ENCODE results near the gene IRX3. TPM values are rescaled to one million over a fixed set of nuclear protein-coding genes. Genes with fewer than 3 reads are reported as not detected.

Gene IRX3
- total RNA-seq, 1 experiment from 2014 or later: 7.2 TPM

DNA sequence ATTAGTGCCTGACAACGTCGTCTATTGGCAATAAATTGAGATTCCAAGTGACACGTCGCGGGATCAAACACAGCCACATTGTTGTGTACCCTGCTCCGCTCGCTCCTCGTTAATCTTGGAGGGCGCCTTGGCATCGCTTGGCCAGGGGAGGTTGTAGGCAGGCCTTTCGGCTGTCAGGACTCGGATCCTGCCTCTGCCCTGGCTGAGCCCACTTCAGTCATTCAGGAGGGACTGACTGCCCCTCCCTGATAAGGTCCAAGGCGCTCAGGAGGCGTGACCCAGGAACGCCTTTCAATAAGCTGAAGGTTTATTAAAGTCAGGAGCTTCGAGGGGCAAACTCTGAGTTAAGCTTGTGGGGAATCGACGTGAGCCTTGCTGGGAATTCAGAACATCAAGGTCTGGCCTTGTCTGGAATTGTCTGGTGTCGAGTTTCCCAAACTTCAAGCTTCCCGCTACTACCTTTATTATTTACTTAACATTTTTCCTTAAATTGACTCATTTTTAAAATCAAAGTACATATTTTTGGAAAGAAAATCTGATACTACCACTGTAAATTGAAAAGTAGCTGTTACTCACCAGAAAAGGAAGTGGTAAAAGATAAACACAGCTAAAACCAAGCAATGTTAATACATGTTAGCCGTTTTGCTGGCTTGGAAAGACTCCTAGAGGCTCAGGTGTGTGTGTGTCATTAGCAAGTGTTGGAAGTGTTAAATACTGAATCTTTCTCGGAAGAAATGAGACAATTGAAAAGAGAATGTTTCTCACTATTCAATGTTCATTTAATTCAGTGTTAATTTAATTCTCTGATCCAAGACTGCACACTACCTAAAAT is 5.3 kb upstream of the IRX3 start:
- DNase-seq (ENCODE audit: low read depth): peak; percentile 31

DNA sequence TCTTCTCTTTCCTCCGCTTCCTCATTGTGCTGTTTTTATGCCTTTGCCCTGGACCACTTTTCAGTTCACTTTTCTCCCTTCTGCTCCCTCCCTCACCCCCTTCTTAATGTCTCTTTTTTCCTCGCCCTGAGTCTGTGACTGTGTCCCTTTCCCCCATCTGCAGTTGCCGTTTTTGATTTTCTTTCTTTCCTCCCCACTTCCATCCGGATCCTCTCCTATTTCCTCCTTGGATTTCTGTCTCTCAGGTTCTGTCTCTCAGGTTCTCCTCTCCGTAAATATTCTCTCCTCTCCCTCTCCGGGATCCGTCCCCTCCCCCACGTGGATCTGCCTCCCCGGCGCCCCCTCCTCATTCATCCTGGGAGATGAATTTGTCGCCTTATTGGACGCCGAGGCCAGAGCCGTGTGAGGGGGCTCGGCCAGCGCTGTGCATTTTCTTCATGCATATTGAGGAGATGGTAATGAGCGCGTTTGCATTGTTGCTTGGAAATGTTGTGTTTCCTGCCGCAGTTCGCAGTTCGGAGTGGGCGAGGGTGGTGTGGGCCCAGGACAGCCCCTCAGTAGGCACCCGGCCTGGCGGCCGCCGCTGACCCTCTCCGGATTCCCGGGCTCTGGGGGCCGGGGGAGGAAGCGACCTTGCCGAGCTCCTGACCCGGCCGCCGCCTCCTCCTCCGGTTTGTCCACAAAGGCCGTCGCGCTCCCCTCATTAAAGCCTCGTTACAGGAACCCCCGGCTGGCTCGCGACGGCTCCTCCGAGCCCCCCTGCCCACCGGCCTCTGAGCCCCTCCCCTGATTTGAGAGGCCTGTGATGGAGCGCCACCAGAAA is 4.5 kb upstream of the IRX3 start:
- no peak for DNase-seq (ENCODE audit: low read depth)

DNA sequence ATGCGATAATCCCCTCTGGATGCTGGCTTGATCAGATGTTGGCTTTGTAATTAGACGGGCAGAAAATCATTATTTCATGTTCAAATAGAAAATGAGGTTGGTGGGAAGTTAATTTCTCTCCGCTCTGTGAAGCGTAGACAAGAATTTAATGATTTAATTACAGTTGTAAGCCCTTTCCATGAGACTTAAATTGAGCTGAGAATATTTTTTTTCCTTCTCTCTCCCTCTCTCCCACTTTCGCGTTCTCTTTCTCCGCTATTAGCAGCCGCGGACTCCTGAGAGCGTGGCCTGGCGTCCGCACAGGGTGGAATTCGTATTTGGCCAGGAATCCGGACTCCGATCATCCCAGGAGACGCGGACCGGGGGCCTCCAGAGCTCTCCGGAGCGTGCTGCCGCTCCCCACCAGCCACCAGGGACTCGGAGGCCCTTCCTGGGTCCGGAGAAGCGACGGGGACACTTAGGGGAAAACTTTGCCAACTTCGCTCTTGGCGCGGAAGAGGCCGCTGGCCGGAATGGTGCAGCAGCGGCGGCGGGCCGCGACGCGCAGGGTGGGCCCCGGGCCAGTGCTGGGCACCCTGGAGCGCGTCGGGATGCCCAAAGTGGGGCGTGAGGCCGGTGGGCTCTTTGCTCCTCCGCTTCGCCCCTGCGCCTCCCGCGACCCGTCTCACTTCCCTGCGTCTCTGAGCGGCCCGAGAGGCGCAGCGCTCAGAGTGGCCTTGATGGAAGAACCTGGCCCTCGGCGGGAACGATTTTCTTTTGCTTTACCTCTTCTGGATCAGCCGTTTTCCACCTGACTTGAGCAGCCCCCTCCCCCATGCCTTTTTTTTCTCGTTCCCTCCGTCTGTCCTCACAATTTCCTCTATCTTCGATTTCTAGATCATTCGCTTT is 3.6 kb upstream of the IRX3 start:
- no peak for DNase-seq (ENCODE audit: low read depth)

DNA sequence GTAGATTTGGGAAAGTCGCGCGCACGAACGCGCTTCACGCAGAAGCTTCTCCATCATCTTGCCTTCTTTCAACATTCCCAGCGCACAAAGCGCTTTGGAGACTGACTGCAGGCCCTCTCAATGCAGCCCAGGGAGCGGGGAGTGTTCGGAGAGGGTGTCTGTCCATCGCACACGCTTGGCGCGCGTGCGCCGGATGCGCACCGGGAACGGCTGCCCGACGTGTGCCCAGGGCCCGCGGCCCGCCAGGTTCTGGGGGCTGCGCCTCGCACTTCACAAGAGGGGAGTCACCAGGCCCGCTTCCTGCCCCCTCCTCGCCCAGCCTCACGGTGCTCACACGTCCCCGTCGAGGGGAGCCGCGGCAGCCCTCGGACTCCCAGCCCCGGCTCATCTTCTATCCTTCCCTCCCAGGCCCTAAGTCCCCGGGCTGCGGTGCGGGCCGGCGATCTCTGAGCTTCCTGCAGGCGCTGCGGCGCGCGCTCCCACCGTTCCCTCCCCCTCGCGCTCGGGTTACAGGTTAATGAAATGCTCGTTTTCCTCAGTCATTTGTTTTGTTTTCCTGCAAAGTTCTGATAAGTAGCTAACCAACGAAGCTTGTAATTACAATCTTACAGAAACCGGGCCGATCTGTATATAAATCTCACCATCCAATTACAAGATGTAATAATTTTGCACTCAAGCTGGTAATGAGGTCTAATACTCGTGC is 2.8 kb upstream of the IRX3 start:
- DNase-seq (ENCODE audit: low read depth): no peak

DNA sequence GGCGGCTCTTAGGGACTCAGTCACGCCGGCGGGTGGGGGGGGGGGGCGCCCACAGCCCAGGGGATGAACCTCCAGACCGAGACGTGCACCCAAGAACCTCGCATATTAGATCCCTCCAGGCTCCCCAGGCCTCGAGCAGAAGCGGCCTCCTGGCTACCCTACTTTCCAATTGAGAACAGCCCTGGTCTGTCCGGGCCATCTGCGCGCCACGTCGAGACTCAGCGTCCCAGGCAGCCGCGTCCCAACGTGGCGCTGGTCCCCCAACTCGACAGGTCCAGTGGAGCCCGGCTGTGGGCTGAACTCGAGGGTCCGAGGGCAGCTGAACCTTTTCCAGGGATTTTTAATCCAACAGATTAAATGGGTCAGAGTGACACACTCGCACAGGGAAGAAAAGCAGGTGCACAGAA is 2.3 kb upstream of the IRX3 start:
- DNase-seq (ENCODE audit: low read depth): no peak

DNA sequence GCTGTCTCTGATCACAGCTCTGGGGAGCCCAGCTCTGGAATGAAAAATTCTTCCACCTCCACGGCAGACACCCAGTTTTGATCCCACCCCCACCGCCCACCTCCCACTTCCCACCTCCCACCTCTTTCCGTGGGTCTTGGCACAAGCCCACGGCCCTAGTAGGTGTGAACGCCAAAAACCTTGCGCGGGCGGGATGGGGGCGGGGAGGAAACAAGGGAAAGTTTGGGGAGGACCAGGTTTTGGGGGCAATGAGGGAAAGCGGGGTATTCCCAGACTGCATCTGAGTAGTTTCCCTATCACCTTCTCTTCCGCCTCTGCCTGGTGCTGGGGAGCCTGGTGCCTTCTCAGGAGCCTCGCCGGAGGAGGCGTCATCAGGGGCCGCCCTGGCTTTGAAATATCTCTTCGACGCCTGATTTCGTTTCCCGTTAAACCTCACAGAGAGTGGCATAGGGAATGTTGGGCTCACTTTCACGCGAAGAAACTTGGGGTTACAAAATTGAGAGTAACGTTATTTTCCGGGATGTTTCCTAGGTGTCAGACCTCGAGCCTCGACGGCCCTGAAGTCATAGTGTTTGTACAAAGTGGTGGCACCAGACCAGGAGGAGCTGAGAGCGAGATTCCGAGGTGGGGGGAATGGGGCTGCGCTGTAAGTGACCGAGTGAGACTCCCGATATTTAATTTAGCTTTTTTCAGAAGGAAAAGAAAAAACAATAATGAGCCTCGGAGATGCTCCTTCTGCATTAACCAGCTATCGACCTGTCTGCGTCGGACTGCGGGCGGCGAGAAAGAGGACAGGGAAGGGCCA is 1.6 kb upstream of the IRX3 start:
- DNase-seq (ENCODE audit: low read depth): no peak

DNA sequence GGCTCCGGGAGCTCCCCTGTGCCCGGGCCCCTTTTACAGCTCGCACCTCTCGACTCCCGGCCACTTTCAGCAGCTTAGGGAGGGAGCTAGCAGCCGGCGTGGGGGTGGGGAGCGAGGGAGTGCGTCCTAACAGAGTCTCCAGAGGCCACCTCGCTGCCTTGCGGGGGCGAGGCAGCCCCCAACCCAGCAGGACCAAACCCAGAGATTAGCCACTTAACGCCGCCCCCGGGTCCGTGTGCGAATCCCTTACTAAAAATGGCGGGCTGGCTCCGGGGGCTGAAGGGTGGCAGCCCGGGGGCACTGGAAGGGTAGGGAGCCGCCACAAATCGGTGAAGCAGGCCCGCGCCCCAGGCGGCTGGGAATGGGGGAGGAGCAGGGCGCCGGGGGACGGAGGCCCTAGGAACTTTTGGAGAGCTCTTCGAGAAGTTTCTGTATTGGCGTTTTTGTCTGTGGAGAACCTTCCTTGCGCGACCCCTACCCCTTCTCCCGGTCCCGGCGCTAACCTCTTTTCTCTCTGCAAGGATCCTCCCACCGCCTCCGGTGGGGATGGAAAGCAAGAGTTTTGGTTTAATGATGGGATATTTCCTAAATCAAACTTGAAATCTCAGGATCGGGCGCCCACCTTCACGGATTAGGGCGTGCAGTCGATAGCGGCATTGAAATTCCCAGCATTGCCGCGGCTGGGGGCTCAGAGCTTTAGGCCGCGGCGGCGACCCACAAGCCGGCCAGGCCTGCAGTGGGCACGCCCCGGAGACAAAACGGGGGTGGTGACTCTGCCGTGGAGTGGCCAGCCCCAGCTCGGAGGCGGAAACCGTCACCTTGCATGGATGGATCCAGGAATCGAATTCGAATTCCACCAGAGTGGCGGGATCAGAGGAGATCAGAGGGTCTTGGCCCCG is 793 bp upstream of the IRX3 start:
- no peak for DNase-seq (ENCODE audit: low read depth)

DNA sequence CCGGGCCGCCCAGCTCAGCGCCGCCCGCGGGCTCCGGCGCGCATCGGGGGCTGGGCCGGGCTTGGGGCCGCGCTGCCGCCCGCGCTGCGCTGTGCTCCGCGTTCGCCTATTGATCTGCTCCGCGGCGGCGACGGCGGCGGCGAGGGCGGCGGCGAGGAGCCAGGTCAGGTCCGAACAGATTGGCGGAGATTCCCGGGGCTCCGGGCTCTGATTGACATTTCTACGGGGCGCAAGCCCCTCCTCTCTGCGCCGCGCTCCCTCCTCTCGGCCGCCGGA is 559 bp downstream of the IRX3 start:
- no peak for DNase-seq (ENCODE audit: low read depth)

DNA sequence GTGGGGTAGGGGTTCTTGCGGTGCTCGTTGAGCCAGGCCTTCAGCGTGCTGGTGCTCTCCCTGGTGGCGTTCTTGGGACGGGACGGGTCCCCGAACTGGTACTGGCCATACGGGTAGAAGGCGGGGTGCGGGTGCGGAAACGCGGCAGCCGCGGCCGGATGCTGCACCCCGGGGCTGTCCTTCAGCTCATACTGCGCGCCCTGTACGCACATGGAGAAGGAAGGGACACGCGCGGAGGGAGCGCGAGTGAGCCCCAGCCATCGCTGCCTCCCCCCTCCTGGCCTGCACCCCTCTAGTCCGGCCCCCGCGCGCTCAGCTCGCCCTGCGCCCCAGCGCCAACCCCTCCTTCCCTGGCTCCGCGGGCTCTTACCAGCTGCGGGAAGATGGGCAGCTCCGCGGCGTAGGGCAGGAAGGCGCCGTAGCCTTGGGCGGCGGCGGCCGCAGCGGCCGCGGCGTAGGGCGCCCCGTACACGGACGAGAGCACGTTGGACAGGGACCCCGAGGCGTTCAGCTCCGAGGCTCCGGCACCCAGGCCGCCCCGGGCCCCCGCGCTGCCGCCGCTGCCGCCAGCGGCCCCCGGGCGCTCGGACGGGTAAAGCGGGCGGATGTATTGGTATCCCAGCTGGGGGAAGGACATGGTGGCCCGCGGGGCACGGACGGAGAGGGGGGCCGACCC is 1.0 kb downstream of the IRX3 start:
- peak; percentile 47 for DNase-seq (ENCODE audit: low read depth)

DNA sequence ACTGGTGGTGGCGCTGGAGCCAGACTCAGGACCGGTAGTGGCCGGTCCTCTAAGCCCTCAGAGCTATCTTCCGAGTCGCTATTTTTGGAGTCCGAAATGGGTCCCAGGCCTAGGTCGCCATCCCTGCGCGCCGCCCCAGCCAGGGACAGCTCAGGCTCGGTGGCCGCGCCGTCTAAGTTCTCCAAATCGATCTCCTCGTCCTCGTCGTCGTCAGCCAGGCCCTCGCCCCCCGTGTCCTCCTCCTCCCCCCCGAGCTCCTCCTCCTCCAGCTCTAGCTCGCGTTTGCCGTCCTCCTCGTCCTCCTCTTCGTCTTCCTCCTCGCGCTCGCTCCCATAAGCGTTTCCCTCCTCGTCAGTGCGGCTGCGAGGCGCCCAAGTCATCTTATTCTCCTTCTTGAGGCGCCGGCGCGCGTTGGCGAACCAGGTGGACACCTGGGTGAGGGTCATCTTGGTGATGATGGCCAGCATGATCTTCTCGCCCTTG is 1.6 kb downstream of the IRX3 start:
- DNase-seq (ENCODE audit: low read depth): no peak

DNA sequence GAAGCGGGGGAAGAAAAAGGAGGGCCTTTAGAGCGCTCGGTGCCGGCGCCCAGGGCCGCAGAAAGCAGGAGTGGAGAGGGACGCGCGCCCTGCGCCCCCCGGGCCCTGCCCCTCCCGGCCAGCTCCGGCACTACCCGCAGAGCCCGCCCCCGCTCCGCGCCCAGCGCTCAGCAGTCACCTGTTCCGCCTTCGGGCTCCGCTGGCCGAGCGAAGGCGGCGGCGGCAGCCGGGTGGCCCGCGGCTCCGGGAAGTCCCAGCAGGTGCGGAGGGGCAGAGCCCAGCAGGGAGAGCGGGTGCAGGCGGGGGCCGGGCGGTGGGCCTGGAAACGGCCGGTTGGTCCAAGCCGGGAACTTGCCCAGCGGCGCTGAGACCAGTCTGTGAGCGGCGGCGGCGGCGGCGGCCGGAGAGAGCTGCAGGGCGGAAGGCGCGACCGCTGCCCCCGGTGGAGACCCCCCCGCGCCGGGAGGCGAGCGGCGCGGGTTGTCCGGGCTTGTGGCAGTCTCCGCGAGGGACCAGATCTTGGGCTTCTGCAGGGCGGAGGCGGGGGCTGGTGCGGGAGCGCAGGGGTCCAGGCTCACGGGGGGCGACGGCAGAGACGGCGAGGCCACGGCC is 2.2 kb downstream of the IRX3 start:
- no peak for DNase-seq (ENCODE audit: low read depth)

DNA sequence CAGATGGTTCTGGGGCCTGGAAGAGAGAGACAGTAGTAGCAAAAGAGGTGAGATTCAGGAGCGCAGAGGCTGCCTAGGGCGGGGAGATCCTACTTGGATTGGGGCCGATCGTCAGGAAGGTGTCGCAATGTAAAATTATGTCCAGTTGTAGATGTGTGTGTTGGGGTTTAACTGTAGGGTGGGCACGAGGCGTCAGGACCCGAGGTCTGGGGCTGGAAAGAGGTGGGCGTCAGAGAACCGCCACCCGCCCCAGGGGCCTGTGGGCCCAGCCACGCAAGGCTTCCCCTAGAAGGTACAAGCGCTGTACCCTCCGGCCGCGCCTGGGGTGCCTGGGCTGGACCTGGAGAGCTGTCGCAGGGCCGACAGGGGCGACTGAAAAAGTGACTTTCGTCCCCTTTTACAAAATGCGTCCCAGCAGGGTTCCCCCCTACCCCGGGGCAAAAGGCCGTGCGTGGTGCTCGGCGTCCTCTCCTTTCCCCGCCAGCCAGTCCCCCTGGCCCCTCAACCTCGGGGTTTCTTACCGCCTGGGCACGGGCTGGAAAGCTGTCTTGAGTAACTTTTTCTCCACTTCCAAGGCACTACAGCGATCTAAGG is 2.8 kb downstream of the IRX3 start:
- no peak for DNase-seq (ENCODE audit: low read depth)

DNA sequence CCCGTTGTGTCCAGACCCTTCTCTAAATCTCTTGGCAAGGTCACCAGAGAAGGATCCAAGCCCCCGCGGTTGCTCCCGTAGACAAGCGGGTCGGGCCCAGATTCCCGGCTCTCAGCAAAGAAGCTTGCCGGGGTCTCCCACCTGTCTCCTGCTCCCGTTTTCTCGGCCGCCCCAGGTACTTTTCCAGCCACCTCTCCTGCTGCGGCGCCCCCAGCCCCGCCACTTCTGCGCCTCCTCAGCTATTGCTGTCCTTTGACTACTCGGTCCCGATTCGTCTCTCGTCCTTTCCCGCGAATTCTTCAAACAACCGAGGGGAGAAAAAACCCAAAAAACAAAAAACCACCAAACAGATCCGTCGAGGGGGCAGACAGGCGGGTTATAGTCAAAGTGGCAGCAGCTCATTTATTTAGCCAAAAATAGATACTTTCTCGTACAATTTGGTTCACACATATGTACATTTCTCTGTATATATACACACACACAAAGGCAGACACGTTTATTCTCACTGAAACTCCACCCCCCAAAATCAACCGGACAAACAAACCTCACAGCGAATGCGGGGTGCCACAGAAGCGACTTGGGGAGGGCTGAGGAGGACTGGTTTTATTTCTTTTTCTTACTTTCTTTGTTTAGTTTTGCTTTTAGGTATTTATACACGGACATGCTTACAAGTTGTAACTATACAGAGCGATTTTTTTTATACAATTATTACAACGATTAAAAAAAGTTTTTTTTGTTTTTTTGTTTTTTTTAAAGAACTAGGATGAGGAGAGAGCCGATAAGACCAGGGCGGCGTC is 3.5 kb downstream of the IRX3 start:
- DNase-seq (ENCODE audit: low read depth): no peak

DNA sequence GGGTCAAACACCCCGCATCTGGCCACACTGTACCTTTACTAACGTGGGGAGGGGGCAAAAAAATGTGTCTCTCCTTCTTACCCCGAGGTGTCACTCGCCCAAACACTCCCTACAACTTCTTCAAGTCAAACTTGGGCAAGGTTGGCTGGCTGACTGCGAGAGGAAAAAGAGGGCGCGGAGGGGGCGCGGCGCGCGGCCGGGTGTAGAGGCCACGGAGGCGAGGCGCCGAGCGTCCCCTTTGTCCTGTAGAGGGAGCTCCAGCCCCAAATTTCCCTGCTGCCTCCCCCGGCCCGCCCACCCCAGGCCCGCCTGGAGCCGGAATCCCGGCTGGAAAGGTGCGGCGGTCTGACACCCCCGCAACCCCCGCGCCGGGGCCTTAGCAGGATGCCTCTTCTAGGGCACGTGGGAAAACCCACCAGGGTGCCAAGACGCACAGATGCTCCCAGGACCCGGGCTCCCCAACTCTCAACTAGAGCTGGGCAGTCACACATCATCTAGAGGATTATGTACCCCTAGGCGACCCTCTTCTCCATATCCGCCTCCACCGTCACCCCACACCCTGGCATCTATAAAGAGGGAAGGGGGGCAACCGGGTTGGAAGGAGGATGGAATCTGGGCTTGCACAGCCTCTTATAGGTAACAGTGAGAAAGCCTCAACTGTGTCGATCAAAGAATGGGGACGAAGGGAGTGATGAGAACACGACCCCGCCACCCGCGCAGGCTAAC is 4.2 kb downstream of the IRX3 start:
- DNase-seq (ENCODE audit: low read depth): no peak

DNA sequence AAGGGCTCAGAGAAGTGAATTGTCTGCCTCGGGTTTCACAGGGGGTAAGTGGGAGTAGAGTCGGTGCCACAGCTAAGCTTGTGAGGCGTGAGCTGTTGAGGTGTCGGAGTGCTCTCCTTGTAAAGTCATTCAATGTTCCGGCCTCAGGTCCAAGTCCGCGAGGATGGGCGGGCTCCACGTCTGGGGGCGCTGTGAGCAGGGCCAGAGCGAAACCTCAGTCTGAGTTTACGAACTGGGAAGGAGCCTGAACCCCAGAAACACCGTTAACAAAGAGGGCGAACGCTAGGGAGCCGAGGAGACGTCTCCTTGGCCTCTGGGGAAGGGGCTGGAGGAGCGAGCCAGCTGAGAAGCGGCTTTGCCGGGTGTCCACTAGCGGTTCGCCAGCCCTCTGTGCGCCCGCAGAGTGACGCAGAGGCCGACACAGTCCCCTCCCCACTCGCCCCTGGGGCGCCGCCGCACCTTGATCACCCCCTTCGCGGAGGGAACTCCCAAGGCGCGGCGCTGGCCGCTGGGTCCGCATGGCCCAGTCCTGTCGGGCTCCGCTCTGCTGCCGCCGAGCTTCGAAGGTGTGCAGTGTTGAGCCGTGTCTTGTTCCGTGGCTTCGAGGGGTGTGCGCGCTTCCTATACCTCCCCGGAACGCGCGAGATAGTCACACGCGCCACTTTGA is 4.9 kb downstream of the IRX3 start:
- no peak for DNase-seq (ENCODE audit: low read depth)

DNA sequence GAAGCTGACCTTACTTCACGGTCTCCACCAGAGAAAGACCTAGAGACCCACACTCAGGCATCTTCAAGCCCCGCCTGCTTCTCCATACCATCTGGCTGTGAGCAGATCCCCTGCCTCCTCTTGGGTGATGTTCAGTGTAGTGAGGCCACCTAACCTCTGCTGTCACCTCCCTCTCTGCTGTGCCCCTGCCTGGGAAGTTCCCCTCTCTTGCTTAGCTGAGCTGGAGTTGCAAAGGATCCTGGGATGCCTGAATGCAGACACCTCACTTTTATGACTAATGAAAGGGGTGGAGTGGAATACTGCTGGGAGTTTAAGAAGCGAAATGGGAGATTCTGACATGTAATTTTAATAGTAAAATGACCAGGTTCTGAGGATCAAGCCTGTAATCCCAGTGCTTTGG is 5.8 kb downstream of the IRX3 start:
- peak; percentile 23 for DNase-seq (ENCODE audit: low read depth)

Data from HT1080 (cell line).